Progenitor cell of endocrine pancreas (in vitro differentiated cells): ENCODE data around the gene TMEM38B. TPM values are rescaled to one million over a fixed set of nuclear protein-coding genes. Genes with fewer than 3 reads are reported as not detected.

Source experiments
- DNase-seq: peaks from one replicate; pipeline ENCODE4 v3.0.0; 2021; ENCODE audit warnings: low spot score; ENCODE audit not compliant: unreplicated experiment
- H3K27ac Mint-ChIP-seq: 2 replicates; pipeline ENCODE4 v1.8.0; 2021; ENCODE audit warnings: mild to moderate bottlenecking, moderate library complexity, mixed read lengths
- H3K27me3 Mint-ChIP-seq: 2 replicates; pipeline ENCODE4 v1.8.0; 2021; ENCODE audit warnings: mixed read lengths
- H3K36me3 Mint-ChIP-seq: 2 replicates; pipeline ENCODE4 v1.8.0; 2022; ENCODE audit warnings: mixed read lengths; ENCODE audit not compliant: insufficient read depth
- H3K4me1 Mint-ChIP-seq: 2 replicates; pipeline ENCODE4 v1.8.0; 2021; ENCODE audit warnings: low read depth, mixed read lengths
- H3K4me3 Mint-ChIP-seq: 2 replicates; pipeline ENCODE4 v1.8.0; 2021; ENCODE audit warnings: low read depth, mild to moderate bottlenecking, moderate library complexity, mixed read lengths
- H3K9me3 Mint-ChIP-seq: 2 replicates; pipeline ENCODE4 v1.8.0; 2021; ENCODE audit warnings: low read depth, mixed read lengths
- total RNA-seq: library from RNA; stranded (reverse); gene quantifications from 2 replicates; pipeline ENCODE4 v1.2.1, GENCODE V29; 2021
- TF ChIP-seq, protein P1 (sequence below): fragments of 200-600 bp; sonication (generic); IDR thresholded peaks from one replicate; pipeline ENCODE4 v1.5.0; 2021; ENCODE audit warnings: antibody characterized with exemption, mild to moderate bottlenecking; ENCODE audit not compliant: unreplicated experiment

TMEM38B gene
- total RNA-seq, 1 donor from 2014 or later: 19.3 TPM

GRCh38 chr9:105667867-105668266, 26.5 kb upstream of the TMEM38B start:
- Mint-ChIP-seq H3K9me3 (no peaks in the 10 kb centered on the region), H3K27ac (no peak overlapping the region), H3K4me1 (peaks cover 2% of the 10 kb centered on the region), H3K4me3 (no peak overlapping the region), H3K36me3 (no peaks in the 10 kb centered on the region), H3K27me3 (peaks cover 47% of the 10 kb centered on the region)
- no peak for DNase-seq
- TF ChIP-seq, protein P1, sequence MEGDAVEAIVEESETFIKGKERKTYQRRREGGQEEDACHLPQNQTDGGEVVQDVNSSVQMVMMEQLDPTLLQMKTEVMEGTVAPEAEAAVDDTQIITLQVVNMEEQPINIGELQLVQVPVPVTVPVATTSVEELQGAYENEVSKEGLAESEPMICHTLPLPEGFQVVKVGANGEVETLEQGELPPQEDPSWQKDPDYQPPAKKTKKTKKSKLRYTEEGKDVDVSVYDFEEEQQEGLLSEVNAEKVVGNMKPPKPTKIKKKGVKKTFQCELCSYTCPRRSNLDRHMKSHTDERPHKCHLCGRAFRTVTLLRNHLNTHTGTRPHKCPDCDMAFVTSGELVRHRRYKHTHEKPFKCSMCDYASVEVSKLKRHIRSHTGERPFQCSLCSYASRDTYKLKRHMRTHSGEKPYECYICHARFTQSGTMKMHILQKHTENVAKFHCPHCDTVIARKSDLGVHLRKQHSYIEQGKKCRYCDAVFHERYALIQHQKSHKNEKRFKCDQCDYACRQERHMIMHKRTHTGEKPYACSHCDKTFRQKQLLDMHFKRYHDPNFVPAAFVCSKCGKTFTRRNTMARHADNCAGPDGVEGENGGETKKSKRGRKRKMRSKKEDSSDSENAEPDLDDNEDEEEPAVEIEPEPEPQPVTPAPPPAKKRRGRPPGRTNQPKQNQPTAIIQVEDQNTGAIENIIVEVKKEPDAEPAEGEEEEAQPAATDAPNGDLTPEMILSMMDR: no peak

GRCh38 chr9:105670315-105670714, 24.0 kb upstream of the TMEM38B start:
- TF ChIP-seq, protein P1: no peak
- Mint-ChIP-seq H3K9me3 (no peaks in the 10 kb centered on the region), H3K27me3 (peaks cover 37% of the 10 kb centered on the region), H3K27ac (no peak overlapping the region), H3K4me1 (peaks cover 2% of the 10 kb centered on the region), H3K36me3 (no peaks in the 10 kb centered on the region), H3K4me3 (no peak overlapping the region)
- DNase-seq: no peak

- Mint-ChIP-seq H3K27ac (no peak overlapping the region), H3K4me1 (peaks cover 2% of the 10 kb centered on the region), H3K27me3 (peaks cover 35% of the 10 kb centered on the region), H3K36me3 (no peaks in the 10 kb centered on the region), H3K4me3 (no peak overlapping the region), H3K9me3 (no peaks in the 10 kb centered on the region)
- no peak for DNase-seq
- TF ChIP-seq, protein P1: no peak
Measured at GRCh38 chr9:105670775-105671174, 23.6 kb upstream of the TMEM38B start.

GRCh38 chr9:105672711-105673234, 21.6 kb upstream of the TMEM38B start:
- TF ChIP-seq, protein P1: no peak
- Mint-ChIP-seq H3K36me3 (no peaks in the 10 kb centered on the region), H3K27me3 (peaks cover 24% of the 10 kb centered on the region), H3K4me3 (no peak overlapping the region), H3K27ac (no peak overlapping the region), H3K4me1 (peaks cover 5% of the 10 kb centered on the region), H3K9me3 (no peaks in the 10 kb centered on the region)
- no peak for DNase-seq

- H3K27me3 Mint-ChIP-seq: peaks cover 28% of the 10 kb centered on the region
- H3K27ac Mint-ChIP-seq: no peak overlapping the region
- peaks cover 9% of the 10 kb centered on the region for H3K4me1 Mint-ChIP-seq
- no peaks in the 10 kb centered on the region for H3K9me3 Mint-ChIP-seq
- H3K4me3 Mint-ChIP-seq: no peak overlapping the region
- no peaks in the 10 kb centered on the region for H3K36me3 Mint-ChIP-seq
- TF ChIP-seq, protein P1: no peak
- DNase-seq: no peak
Measured at GRCh38 chr9:105673850-105674387, 20.4 kb upstream of the TMEM38B start.
